Gastroesophageal sphincter (tissue), 3 donors: ENCODE measurements around the gene MTNR1A.

Source experiments
- CTCF ChIP-seq, 4 experiments: fragments of 200-600 bp in 2 of 4; fragments of 450-650 bp in 2 of 4; sonication (generic) in 1 of 4; IDR thresholded peaks; one replicate each; pipeline ENCODE4 v1.5.1; 2017 to 2019; ENCODE audit warnings: antibody characterized with exemption in 4 of 4, mild to moderate bottlenecking in 2 of 4, moderate library complexity in 2 of 4
- EP300 ChIP-seq: sonication (generic); formaldehyde crosslinking; IDR thresholded peaks from one replicate; pipeline ENCODE4 v1.6.1; 2017; ENCODE audit warnings: antibody characterized with exemption, mild to moderate bottlenecking
- POLR2A ChIP-seq, 2 donors: fragments of 450-650 bp; IDR thresholded peaks; one replicate each; pipeline ENCODE4 v1.6.1; 2017; ENCODE audit warnings: antibody characterized with exemption in 2 of 2, mild to moderate bottlenecking in 2 of 2, moderate library complexity in 1 of 2
- POLR2AphosphoS5 ChIP-seq: sonication (generic); formaldehyde crosslinking; IDR thresholded peaks from one replicate; pipeline ENCODE4 v1.6.1; 2017; ENCODE audit warnings: antibody characterized with exemption

- no peak for TF ChIP-seq POLR2AphosphoS5
- no peak for TF ChIP-seq CTCF (IDR thresholded peaks at IDR 0.05)
- TF ChIP-seq POLR2A (IDR thresholded peaks at IDR 0.05), result no peak
- no peak for TF ChIP-seq EP300
Measured at GRCh38 chr4:186536285-186536684, 19.1 kb downstream of the MTNR1A start.
